ENCODE data around the gene MR1.
"Not testable (repeated sequence)": the region's sequence is repeated elsewhere in the genome, so short reads cannot be mapped to it uniquely, and the experiment has no call there.

MR1 gene

GRCh38 chr1:181032535-181032934 is 1.2 kb upstream of the MR1 start:
- no peak for DNase-seq

DNA sequence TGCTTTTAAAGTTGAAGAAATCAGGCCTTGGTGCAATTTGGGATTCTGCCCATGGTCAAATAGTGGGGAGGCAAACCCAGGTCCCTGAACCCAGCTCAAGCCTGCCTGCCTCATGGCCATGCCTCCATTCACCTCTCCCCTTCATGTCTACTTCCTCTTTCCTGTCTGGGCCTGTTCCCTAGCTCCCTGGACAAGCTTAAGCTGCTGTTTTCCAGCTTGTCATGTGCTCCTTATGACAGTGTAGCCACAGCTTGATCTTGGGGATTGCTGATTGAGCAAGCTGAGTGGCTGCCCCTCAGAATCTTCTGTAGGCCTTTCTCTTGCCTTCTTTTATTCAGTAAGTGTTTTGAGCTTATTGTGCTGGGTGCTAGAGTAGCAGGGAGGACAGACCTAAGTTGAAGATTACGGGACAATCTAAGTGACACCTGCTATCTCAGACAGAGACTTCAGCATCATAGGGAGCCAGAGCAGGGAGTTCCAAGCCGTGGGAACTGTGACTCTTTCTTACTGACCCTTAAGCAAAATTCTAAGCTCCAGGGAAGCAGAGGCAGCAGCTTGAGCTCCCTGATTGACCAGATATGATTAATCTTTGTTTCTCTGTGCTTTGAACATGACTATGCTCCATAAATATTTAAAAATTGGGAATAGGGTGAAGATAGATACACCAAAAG is 520 bp upstream of the MR1 start:
- peak; percentile 48 for DNase-seq

GRCh38 chr1:181035210-181035609 is 1.4 kb downstream of the MR1 start:
- DNase-seq, result not testable (repeated sequence)

DNA sequence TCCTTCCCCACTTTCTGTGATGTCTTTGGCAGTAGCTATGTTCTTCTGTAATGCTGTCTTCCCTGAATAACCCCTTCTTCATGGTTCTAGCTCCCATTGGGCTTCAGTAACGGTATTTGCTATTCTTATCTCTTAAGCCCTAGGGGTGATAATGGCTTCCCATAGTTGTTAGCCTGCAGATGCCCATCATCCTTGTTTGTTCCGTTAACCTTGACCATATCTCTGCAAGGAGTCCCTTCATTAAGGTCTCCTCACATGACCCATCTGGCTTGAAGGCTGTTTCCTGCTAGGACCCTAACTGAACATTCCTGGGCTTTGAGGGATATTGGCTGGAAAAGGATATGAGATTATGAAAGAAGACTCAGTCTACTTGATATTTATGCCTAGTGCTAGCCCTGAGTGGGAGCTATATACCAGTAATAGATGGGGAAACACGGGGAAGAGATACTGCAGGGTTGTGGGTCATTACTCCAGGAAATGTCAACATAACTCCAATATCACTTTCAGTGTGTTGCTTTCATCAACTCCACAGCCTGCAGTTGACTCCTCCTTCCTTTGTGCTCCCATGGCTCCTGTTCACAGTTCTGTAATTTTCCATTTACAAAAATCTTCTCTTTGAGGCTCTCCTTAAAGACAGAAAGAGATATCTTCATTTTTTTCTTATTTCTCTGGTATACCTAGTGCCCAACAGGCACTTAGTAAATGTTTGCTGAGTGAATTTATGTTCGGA is 2.5 kb downstream of the MR1 start:
- no peak for DNase-seq

GRCh38 chr1:181037386-181037785 is 3.6 kb downstream of the MR1 start:
- no peak for DNase-seq

GRCh38 chr1:181038399-181038873 is 4.7 kb downstream of the MR1 start:
- peak; percentile 79 for DNase-seq

- DNase-seq, result no peak
Measured at GRCh38 chr1:181040284-181040865, 6.6 kb downstream of the MR1 start.

GRCh38 chr1:181043025-181043888 is 9.5 kb downstream of the MR1 start:
- DNase-seq, result no peak

DNA sequence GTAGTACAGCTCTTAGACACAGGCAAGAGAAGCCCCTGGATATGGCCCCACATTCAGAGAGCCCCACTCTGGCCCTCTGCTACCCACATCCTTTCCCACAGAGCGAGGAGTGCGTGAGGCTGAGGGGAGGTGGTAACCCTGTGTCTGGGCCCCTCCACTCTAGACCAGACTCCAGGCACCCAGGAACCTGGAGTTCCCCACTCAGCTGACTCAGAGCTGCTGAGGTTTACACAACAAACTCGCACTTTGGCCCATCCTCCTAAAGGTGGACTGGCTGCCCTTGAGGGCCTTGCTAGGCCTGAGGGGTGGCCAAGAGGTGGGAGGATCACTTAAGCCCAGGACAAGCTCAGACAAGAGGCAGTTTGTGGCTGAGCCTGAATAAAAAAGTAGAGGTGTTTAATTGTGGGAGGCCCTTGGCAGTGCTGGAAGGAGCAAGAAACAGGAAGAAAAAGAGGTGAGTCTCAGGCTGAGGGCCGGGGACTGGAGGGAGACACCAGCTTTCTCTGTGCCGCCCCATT is 10.7 kb downstream of the MR1 start:
- DNase-seq, result peak; percentile 29

DNA sequence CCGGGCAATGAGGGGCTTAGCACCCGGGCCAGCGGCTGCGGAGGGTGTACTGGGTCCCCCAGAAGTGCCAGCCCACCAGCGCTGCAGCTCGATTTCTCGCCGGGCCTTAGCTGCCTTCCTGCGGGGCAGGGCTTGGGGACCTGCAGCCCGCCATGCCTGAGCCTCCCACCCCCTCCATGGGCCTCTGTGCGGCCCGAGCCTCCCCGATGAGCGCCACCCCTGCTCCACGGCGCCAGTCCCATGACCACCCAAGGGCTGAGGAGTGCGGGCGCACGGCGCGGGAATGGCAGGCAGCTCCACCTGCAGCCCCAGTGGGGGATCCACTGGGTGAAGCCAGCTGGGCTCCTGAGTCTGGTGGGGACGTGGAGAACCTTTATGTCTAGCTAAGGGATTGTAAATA is 12.2 kb downstream of the MR1 start:
- not testable (repeated sequence) for DNase-seq

DNA sequence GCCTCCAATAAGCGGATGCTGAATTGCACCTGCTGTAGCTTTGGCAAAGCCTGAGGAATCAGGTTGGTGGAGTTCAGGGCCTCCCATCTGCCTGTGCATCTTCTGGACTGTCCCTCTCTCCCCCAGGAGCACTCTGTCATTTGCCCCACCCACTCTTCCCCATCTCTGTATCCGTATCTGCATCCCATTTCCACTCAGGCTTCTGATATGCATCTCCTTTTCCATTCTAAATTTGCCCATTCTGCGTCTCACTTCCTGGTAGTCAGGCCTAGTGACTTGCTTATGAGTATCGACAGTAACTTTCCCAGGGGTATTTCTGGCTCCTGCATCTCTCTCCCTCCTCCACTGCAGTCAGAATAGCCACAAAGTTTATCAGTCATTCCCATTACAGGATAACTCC is 15.6 kb downstream of the MR1 start:
- DNase-seq, result no peak

DNA sequence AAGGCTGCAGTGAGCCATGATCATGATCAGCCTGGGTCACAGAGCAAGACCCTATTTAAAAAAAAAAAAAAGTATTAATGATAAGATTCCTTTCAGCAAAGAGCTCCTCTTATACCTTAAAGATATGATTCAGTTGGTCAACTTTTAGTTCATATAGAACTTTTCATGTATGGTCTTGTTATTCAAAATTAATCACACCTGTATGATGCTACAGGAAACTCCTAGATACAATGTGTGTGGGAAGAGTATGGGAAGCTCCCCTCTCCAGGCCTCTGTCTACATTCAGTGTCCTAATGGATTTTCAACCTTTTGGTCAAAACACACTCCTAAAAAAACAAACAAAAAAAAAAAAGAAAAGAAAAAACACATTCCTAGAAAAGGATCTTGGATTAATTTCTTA is 17.1 kb downstream of the MR1 start:
- no peak for DNase-seq

GRCh38 chr1:181056560-181056959 is 22.8 kb downstream of the MR1 start:
- no peak for DNase-seq

DNA sequence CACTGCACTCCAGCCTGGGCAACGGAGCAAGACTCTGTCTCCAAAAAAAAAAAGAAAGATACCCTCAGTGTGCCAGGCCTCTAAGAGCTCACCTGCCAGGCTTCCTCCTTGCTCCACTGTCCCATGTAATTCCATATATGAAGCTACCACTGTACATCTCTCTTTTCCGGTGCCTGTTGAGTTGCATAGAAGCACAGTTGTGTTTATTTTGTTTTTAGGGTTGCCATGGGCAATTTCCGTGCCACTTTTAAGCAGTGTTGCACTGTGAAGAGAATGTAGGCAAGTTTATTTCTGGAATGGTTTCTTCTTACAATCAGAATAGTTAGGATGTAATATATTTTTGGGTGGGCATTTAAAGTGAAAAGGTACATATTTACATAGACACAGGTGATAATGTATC is 23.3 kb downstream of the MR1 start:
- DNase-seq, result no peak

GRCh38 chr1:181059435-181059834 is 25.7 kb downstream of the MR1 start:
- no peak for DNase-seq

DNA sequence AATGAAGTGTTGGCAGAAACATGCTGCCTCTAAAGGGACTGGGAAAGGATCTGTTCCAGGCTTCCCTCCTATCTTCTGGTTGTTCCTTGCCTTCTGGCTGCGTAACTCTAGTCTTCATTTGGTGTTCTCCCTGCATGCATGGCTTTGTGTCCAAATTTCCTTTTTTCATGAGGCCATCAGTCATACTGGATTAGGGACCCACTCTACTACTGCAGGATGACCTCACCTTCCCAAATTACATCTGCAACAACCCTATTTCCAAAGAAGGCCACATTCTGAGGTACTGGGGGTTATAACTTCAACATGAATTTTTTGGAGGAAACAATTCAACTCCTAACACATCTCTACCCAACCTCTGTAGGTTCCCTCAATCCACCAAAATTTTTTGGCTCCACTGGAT is 26.3 kb downstream of the MR1 start:
- no peak for DNase-seq

- DNase-seq, result not testable (repeated sequence)
Measured at GRCh38 chr1:181060947-181061346, 27.2 kb downstream of the MR1 start.

GRCh38 chr1:181061487-181061886 is 27.7 kb downstream of the MR1 start:
- DNase-seq, result no peak

DNA sequence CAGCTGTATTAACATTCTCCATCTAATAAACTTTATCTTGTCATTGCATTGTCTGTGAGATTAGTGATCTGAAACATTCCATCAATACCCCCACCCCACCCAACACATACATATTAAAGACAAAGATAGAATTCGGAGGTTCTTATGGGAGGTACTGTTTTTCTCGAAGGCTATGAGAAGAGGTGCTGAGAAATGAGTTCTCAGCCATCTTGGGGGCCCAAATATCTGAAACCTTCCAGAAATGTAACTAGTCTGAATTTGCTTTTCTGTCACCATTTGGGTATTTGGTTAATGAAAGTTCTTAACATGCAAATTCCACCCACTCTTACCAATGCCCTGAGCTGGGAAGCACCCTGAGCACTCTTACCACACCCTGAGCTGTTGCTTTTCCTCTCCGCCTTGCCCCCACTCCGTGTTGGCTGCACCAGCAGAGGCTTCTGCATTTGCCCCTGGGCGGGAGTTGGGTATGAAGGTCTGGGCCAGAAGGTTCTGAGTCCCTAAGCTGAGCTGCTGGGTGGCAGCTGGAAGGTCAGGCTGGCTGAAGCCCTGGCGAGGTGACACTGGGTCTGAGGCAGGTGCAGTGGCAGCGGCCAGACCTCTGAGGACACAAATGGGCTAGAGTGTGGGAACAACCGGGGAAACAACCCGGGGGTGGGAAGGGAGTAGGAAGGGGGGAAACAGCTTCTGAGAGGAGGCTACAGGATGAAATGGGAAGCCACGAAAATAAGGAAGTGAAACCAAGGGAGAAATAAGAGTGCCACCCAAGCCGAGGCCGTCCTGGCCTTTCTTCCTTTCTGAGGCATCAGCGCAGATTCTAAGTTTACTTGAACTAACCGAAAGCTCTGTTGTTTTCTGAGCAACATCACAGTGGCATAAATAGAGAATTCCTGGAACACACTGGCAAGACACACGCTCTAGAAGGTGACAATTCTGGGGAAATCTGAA is 28.4 kb downstream of the MR1 start:
- DNase-seq, result peak; percentile 31

DNA sequence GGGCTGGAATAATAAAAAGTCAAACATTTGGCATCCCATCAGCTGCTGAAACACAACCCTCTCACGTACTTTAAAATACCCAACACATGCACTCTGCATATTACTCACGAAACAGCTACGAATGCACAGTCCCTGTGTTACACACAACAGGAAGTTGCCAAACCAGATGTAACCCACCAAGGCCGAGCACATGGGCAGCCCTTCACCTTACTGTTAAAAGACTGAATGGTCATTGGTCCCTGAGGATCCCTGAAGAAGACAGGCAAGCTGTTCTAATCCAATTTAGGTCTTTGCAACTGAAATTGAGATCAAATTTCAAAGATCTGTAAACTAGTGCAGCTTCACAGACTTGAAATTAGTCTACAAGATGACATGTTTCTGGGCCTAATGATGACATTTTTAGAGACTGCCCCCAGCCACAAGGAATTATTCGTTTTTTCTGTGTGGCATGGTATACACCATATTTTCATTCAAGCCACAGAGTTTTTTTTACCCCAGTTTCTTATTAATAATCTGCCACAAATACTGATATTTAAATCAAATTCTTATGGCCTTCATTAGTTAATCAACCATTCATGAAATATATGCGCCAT is 29.1 kb downstream of the MR1 start:
- peak; percentile 36 for DNase-seq

GRCh38 chr1:181064011-181064623 is 30.3 kb downstream of the MR1 start:
- DNase-seq, result no peak

Data from CD4-positive, alpha-beta T cell treated with Interleukin-10 for 1 hour (primary cell).